ENCODE measurements around the gene CPA5. TPM values are rescaled to one million over a fixed set of nuclear protein-coding genes. Genes with fewer than 3 reads are reported as not detected.

CPA5 gene
- total RNA-seq, 2 experiments from 2014 or later = not detected

GRCh38 chr7:130301501-130302020 lies 43.1 kb upstream of the CPA5 start:
- no peak overlapping the region for H2AFZ ChIP-seq (ENCODE audit: low read length)
- H3K79me2 ChIP-seq (ENCODE audit: insufficient read depth, low read depth, low read length) = no peaks in the 10 kb centered on the region
- no peak overlapping the region for H3K4me2 ChIP-seq (ENCODE audit: low read length)
- H3K36me3 ChIP-seq (ENCODE audit: insufficient read depth, low read length) = no peaks in the 10 kb centered on the region
- H3K9me2 ChIP-seq (ENCODE audit: insufficient read depth, low read length) = no peaks in the 10 kb centered on the region
- ChIA-PET POLR2A (no interaction called here), CTCF (ENCODE audit: unreplicated experiment) (no interaction called here)
- DNase-seq (ENCODE audit: low spot score) = no peak
- no peak overlapping the region for H3K4me3 ChIP-seq (ENCODE audit: low read depth, low read length, poor library complexity, severe bottlenecking)
- TF ChIP-seq, protein P1, sequence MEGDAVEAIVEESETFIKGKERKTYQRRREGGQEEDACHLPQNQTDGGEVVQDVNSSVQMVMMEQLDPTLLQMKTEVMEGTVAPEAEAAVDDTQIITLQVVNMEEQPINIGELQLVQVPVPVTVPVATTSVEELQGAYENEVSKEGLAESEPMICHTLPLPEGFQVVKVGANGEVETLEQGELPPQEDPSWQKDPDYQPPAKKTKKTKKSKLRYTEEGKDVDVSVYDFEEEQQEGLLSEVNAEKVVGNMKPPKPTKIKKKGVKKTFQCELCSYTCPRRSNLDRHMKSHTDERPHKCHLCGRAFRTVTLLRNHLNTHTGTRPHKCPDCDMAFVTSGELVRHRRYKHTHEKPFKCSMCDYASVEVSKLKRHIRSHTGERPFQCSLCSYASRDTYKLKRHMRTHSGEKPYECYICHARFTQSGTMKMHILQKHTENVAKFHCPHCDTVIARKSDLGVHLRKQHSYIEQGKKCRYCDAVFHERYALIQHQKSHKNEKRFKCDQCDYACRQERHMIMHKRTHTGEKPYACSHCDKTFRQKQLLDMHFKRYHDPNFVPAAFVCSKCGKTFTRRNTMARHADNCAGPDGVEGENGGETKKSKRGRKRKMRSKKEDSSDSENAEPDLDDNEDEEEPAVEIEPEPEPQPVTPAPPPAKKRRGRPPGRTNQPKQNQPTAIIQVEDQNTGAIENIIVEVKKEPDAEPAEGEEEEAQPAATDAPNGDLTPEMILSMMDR (conservative IDR thresholded peaks at IDR 0.05; ENCODE audit: low read length) = no peak
- TF ChIP-seq EZH2phosphoT487 (IDR thresholded peaks at IDR 0.05; ENCODE audit: borderline replicate concordance, low read depth, low read length) = no peak
- no peaks in the 10 kb centered on the region for H4K20me1 ChIP-seq (ENCODE audit: insufficient read depth, low read length)
- H3K4me1 ChIP-seq (ENCODE audit: insufficient read depth, low read length, poor library complexity, severe bottlenecking) = no peaks in the 10 kb centered on the region
- BruUV-seq (replicated peaks) = no TSS peak
- H3K9me3 ChIP-seq (ENCODE audit: low read length) = no peaks in the 10 kb centered on the region
- no peak overlapping the region for H3K27ac ChIP-seq (ENCODE audit: low read depth, low read length, poor library complexity, severe bottlenecking)
- intact Hi-C loops (cut with micrococcal nuclease; ENCODE audit: unreplicated experiment) = no loop called here

DNA sequence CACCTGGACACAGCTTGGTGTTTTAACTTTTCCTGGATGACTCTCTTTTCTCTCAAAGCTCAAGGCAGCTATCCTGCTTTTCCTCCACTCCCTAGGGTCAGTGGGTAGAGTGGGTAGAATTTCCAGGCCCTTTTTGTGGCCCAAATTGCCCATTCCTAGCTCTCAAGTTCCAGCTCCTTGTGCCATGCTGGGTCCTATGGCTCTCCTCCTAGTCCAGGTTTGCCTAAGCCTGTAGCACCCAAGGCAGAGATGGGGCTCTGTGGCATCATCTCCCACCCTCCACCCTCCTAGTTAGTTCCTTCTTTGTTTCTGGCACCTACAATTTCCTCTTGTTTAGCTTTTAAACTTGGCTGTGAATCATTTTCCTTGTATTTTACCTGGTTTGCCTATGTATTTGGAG lies 42.0 kb upstream of the CPA5 start:
- Histone ChIP-seq H3K79me2 (ENCODE audit: insufficient read depth, low read depth, low read length) (no peaks in the 10 kb centered on the region), H4K20me1 (ENCODE audit: insufficient read depth, low read length) (no peaks in the 10 kb centered on the region), H3K36me3 (ENCODE audit: insufficient read depth, low read length) (no peaks in the 10 kb centered on the region), H2AFZ (ENCODE audit: low read length) (no peak overlapping the region), H3K9me2 (ENCODE audit: insufficient read depth, low read length) (no peaks in the 10 kb centered on the region), H3K4me3 (ENCODE audit: low read depth, low read length, poor library complexity, severe bottlenecking) (no peak overlapping the region), H3K9me3 (ENCODE audit: low read length) (no peaks in the 10 kb centered on the region), H3K4me2 (ENCODE audit: low read length) (no peak overlapping the region), H3K27ac (ENCODE audit: low read depth, low read length, poor library complexity, severe bottlenecking) (no peak overlapping the region), H3K4me1 (ENCODE audit: insufficient read depth, low read length, poor library complexity, severe bottlenecking) (no peaks in the 10 kb centered on the region)
- intact Hi-C loops (cut with micrococcal nuclease; ENCODE audit: unreplicated experiment) = no loop called here
- BruUV-seq (replicated peaks) = no TSS peak
- TF ChIP-seq, protein P1 (conservative IDR thresholded peaks at IDR 0.05; ENCODE audit: low read length) = no peak
- TF ChIP-seq EZH2phosphoT487 (IDR thresholded peaks at IDR 0.05; ENCODE audit: borderline replicate concordance, low read depth, low read length) = no peak
- no peak for DNase-seq (ENCODE audit: low spot score)
- CTCF ChIA-PET (ENCODE audit: unreplicated experiment) = no interaction called here
- POLR2A ChIA-PET = no interaction called here

GRCh38 chr7:130303127-130303526 lies 41.5 kb upstream of the CPA5 start:
- DNase-seq (ENCODE audit: low spot score) = no peak
- TF ChIP-seq EZH2phosphoT487 (IDR thresholded peaks at IDR 0.05; ENCODE audit: borderline replicate concordance, low read depth, low read length) = no peak
- TF ChIP-seq, protein P1 (conservative IDR thresholded peaks at IDR 0.05; ENCODE audit: low read length) = no peak
- H3K4me3 ChIP-seq (ENCODE audit: low read depth, low read length, poor library complexity, severe bottlenecking) = no peak overlapping the region
- intact Hi-C loops (cut with micrococcal nuclease; ENCODE audit: unreplicated experiment) = no loop called here
- no peaks in the 10 kb centered on the region for H3K36me3 ChIP-seq (ENCODE audit: insufficient read depth, low read length)
- no peak overlapping the region for H3K27ac ChIP-seq (ENCODE audit: low read depth, low read length, poor library complexity, severe bottlenecking)
- H3K9me2 ChIP-seq (ENCODE audit: insufficient read depth, low read length) = no peaks in the 10 kb centered on the region
- CTCF ChIA-PET (ENCODE audit: unreplicated experiment) = no interaction called here
- H3K79me2 ChIP-seq (ENCODE audit: insufficient read depth, low read depth, low read length) = no peaks in the 10 kb centered on the region
- no peak overlapping the region for H2AFZ ChIP-seq (ENCODE audit: low read length)
- BruUV-seq (replicated peaks) = no TSS peak
- no peaks in the 10 kb centered on the region for H4K20me1 ChIP-seq (ENCODE audit: insufficient read depth, low read length)
- no peaks in the 10 kb centered on the region for H3K4me1 ChIP-seq (ENCODE audit: insufficient read depth, low read length, poor library complexity, severe bottlenecking)
- H3K9me3 ChIP-seq (ENCODE audit: low read length) = no peaks in the 10 kb centered on the region
- H3K4me2 ChIP-seq (ENCODE audit: low read length) = no peak overlapping the region
- POLR2A ChIA-PET = no interaction called here

Data from OCI-LY7 (cell line).